DOHH2 (cell line): ENCODE measurements around the gene IPO9.

Experiments
- H3F3A ChIP-seq: fragments of 200-600 bp; sonication (generic), shearing (Covaris generic); 2 replicates; pipeline ENCODE4 v1.6.0; 2016; ENCODE audit warnings: antibody characterized with exemption, mild to moderate bottlenecking; ENCODE audit not compliant: control insufficient read depth, insufficient read depth
- H3K27ac ChIP-seq: fragments of 200-600 bp; sonication (generic); 2 replicates; pipeline ENCODE4 v1.5.1; 2014; ENCODE audit warnings: low read depth, mild to moderate bottlenecking, low read length, moderate library complexity
- H3K27me3 ChIP-seq: fragments of 200-600 bp; sonication (generic); 2 replicates; pipeline ENCODE4 v1.6.1; 2014; ENCODE audit warnings: mild to moderate bottlenecking, low read length, mixed read lengths; ENCODE audit not compliant: control insufficient read depth
- H3K36me3 ChIP-seq: fragments of 200-600 bp; sonication (generic); 2 replicates; pipeline ENCODE4 v1.6.1; 2014; ENCODE audit warnings: mild to moderate bottlenecking, low read length, moderate library complexity, mixed read lengths; ENCODE audit not compliant: control insufficient read depth
- H3K4me1 ChIP-seq: fragments of 200-600 bp; sonication (generic); 2 replicates; pipeline ENCODE4 v1.6.1; 2014; ENCODE audit warnings: mild to moderate bottlenecking, low read length, mixed read lengths; ENCODE audit not compliant: control insufficient read depth
- H3K4me2 ChIP-seq: fragments of 200-600 bp; sonication (generic); 2 replicates; pipeline ENCODE4 v1.6.0; 2014; ENCODE audit warnings: mild to moderate bottlenecking, low read length, moderate library complexity
- H3K4me3 ChIP-seq: fragments of 200-600 bp; sonication (generic); 2 replicates; pipeline ENCODE4 v1.5.1; 2014; ENCODE audit warnings: mild to moderate bottlenecking, low read length, mixed read lengths
- H3K79me2 ChIP-seq: fragments of 200-600 bp; sonication (generic); 2 replicates; pipeline ENCODE4 v1.6.1; 2014; ENCODE audit warnings: mild to moderate bottlenecking, low read length, mixed read lengths; ENCODE audit not compliant: control insufficient read depth
- H3K9me2 ChIP-seq: fragments of 200-600 bp; sonication (generic); replicated peaks from 2 replicates; pipeline ENCODE4 v1.6.1; 2014; ENCODE audit warnings: mild to moderate bottlenecking, low read length, mixed read lengths; ENCODE audit not compliant: control insufficient read depth
- H3K9me3 ChIP-seq: fragments of 200-600 bp; sonication (generic); 2 replicates; pipeline ENCODE4 v1.6.1; 2014; ENCODE audit warnings: antibody characterized with exemption, low read length, mixed read lengths; ENCODE audit not compliant: control insufficient read depth, insufficient read depth
- H4K20me1 ChIP-seq: fragments of 200-600 bp; sonication (generic); 2 replicates; pipeline ENCODE4 v1.6.0; 2014; ENCODE audit warnings: low read depth, mild to moderate bottlenecking, antibody characterized with exemption, low read length, moderate library complexity; ENCODE audit not compliant: control insufficient read depth, insufficient read depth
- EZH2phosphoT487 ChIP-seq: fragments of 200-600 bp; sonication (generic); IDR thresholded peaks from 2 replicates; pipeline ENCODE4 v1.6.1; 2017; ENCODE audit warnings: borderline replicate concordance, mild to moderate bottlenecking, antibody characterized with exemption, low read length, moderate library complexity, mixed read lengths
- TF ChIP-seq, protein P1 (sequence below): fragments of 200-600 bp; sonication (generic); IDR thresholded peaks from one replicate; pipeline ENCODE4 v1.5.1; 2014; ENCODE audit warnings: antibody characterized with exemption, mild to moderate bottlenecking, low read depth, low read length; ENCODE audit not compliant: poor library complexity, severe bottlenecking

IPO9 gene

DNA sequence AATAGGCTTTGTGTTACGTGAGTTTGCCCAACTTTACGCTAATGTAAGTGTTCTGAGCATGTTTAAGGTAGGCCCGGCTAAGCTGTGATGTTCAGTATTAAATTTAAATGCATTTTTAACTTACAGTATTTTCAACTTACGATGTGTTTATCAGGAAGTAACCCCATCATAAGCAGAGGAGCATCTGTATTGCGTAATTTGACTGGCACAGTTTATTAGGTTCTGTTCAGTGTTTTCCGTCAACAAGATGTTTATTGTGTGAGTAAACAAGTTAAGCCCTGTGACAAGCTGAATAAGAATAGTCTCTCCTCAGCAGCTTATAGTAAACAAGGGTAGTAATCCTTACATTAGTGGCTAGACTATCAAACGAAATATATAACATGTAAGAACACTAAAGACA lies 32.5 kb downstream of the IPO9 start:
- no peak for TF ChIP-seq EZH2phosphoT487
- TF ChIP-seq, protein P1, sequence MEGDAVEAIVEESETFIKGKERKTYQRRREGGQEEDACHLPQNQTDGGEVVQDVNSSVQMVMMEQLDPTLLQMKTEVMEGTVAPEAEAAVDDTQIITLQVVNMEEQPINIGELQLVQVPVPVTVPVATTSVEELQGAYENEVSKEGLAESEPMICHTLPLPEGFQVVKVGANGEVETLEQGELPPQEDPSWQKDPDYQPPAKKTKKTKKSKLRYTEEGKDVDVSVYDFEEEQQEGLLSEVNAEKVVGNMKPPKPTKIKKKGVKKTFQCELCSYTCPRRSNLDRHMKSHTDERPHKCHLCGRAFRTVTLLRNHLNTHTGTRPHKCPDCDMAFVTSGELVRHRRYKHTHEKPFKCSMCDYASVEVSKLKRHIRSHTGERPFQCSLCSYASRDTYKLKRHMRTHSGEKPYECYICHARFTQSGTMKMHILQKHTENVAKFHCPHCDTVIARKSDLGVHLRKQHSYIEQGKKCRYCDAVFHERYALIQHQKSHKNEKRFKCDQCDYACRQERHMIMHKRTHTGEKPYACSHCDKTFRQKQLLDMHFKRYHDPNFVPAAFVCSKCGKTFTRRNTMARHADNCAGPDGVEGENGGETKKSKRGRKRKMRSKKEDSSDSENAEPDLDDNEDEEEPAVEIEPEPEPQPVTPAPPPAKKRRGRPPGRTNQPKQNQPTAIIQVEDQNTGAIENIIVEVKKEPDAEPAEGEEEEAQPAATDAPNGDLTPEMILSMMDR = no peak
- H3K79me2 ChIP-seq = no peaks in the 10 kb centered on the region
- peaks cover 81% of the 10 kb centered on the region for H3K36me3 ChIP-seq

DNA sequence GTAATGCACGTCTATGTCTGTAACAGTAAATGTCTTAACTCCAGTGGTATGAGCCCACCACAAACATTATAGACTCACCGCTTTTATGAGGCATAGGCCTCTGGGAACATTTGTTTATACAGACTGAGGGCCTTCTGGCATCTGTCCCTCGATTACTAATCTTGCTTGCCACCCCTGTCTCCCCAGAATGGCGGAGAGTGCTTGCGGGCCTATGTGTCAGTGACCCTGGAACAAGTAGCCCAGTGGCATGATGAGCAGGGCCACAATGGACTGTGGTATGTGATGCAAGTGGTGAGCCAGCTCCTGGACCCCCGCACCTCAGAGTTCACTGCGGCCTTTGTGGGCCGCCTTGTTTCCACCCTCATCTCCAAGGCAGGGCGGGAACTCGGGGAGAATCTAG lies 41.4 kb downstream of the IPO9 start:
- H3K4me2 ChIP-seq = no peak overlapping the region
- H3K9me3 ChIP-seq = no peaks in the 10 kb centered on the region
- H3K27ac ChIP-seq = no peak overlapping the region
- H3K36me3 ChIP-seq = peaks cover 90% of the 10 kb centered on the region
- H3K4me1 ChIP-seq = no peaks in the 10 kb centered on the region
- peaks cover 6% of the 10 kb centered on the region; the same call in 1 of the 2 replicates for H3F3A ChIP-seq
- no peak for TF ChIP-seq EZH2phosphoT487
- TF ChIP-seq, protein P1 = no peak
- no peaks in the 10 kb centered on the region for H3K9me2 ChIP-seq
- no peaks in the 10 kb centered on the region for H3K79me2 ChIP-seq
- no peak overlapping the region for H3K4me3 ChIP-seq
- H4K20me1 ChIP-seq = no peaks in the 10 kb centered on the region
- H3K27me3 ChIP-seq = no peaks in the 10 kb centered on the region

More for the DNA sequence above, 32.5 kb downstream of the IPO9 start:
- Histone ChIP-seq H3K27ac (no peak overlapping the region), H3K4me3 (no peak overlapping the region), H3F3A (no peaks in the 10 kb centered on the region), H3K9me3 (no peaks in the 10 kb centered on the region), H3K9me2 (no peaks in the 10 kb centered on the region), H3K4me2 (no peak overlapping the region), H4K20me1 (no peaks in the 10 kb centered on the region), H3K27me3 (no peaks in the 10 kb centered on the region), H3K4me1 (no peaks in the 10 kb centered on the region)

DNA sequence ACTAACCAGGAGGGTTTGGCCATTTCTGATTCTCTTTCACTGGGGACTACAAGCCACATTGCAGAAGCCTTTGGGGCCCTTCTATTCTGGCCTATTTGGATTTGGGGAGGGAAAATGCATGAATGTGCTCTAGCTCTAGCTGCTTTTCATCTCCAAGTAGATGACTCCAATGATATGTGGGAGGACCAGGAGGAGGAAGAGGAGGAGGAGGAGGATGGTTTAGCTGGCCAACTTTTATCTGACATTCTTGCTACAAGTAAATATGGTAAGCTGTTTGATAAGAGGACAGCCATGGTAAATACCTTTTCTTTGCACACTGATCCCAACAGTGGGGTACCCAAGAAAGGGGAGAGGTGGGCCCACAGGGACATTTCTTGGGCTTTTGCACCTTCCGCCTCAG lies 45.7 kb downstream of the IPO9 start:
- Histone ChIP-seq H3K36me3 (peaks cover 71% of the 10 kb centered on the region), H3K27ac (no peak overlapping the region), H3K9me3 (no peaks in the 10 kb centered on the region), H3F3A (no peaks in the 10 kb centered on the region; the same call in 1 of the 2 replicates), H3K27me3 (no peaks in the 10 kb centered on the region), H3K9me2 (no peaks in the 10 kb centered on the region), H3K79me2 (no peaks in the 10 kb centered on the region), H3K4me1 (no peaks in the 10 kb centered on the region), H4K20me1 (peaks cover 4% of the 10 kb centered on the region; the same call in 1 of the 2 replicates), H3K4me2 (no peak overlapping the region), H3K4me3 (no peak overlapping the region)
- TF ChIP-seq, protein P1 = no peak
- TF ChIP-seq EZH2phosphoT487 = no peak
